CD8-positive, alpha-beta memory T cell (primary cell): ENCODE measurements around the gene SAMD4A. TPM values are rescaled to one million over a fixed set of nuclear protein-coding genes. Genes with fewer than 3 reads are reported as not detected.

Experiments used
- CTCF ChIA-PET: fragments of 350-600 bp; sonication (Branson Sonifier 250); formaldehyde crosslinking; loops from one replicate; lab custom pipeline; 2021; ENCODE audit warnings: antibody characterized with exemption; lab: Charles Lee
- POLR2A ChIA-PET: fragments of 350-600 bp; sonication (Branson Sonifier 250); formaldehyde crosslinking; loops from one replicate; lab custom pipeline; 2021; ENCODE audit warnings: antibody characterized with exemption; lab: Charles Lee
- DNase-seq, 5 donors: peaks; one replicate each; pipeline versions ENCODE4 v3.0.0 to v3.0.0-alpha.2; 2020 to 2022; ENCODE audit warnings: mixed read lengths in 1 of 5
- H3K27ac ChIP-seq: one replicate; pipeline ENCODE4 v1.7.0; 2013; ENCODE audit warnings: low read depth, mild to moderate bottlenecking, low read length, moderate library complexity
- H3K27me3 ChIP-seq: 2 replicates; pipeline ENCODE4 v1.7.0; 2013; ENCODE audit warnings: low read length, mild to moderate bottlenecking; ENCODE audit not compliant: insufficient read depth, poor library complexity, severe bottlenecking
- H3K36me3 ChIP-seq: 2 replicates; pipeline ENCODE4 v1.7.0; 2013; ENCODE audit warnings: mild to moderate bottlenecking, low read length, moderate library complexity; ENCODE audit not compliant: insufficient read depth
- H3K4me1 ChIP-seq: 2 replicates; pipeline ENCODE4 v1.7.0; 2013; ENCODE audit warnings: mild to moderate bottlenecking, low read length, moderate library complexity; ENCODE audit not compliant: insufficient read depth
- H3K4me3 ChIP-seq: 2 replicates; pipeline ENCODE4 v1.7.0; 2013; ENCODE audit warnings: mild to moderate bottlenecking, low read length
- H3K9me3 ChIP-seq: 2 replicates; pipeline ENCODE4 v1.7.0; 2013; ENCODE audit warnings: mild to moderate bottlenecking, low read length
- H3K27ac Mint-ChIP-seq, 8 donors: one replicate each; pipeline ENCODE4 v1.8.0; 2020 to 2021; ENCODE audit warnings: mixed read lengths in 8 of 8, mild to moderate bottlenecking in 6 of 8, inconsistent platforms in 3 of 8, moderate library complexity in 3 of 8
- H3K27me3 Mint-ChIP-seq, 2 donors: one replicate each; pipeline ENCODE4 v1.8.0; 2020 to 2021; ENCODE audit warnings: mixed read lengths in 2 of 2, mild to moderate bottlenecking in 1 of 2, moderate library complexity in 1 of 2
- H3K36me3 Mint-ChIP-seq, 3 donors: one replicate each; pipeline ENCODE4 v1.8.0; 2020 to 2021; ENCODE audit warnings: mixed read lengths in 3 of 3, inconsistent platforms in 1 of 3, mild to moderate bottlenecking in 1 of 3
- H3K4me1 Mint-ChIP-seq, 3 donors: one replicate each; pipeline ENCODE4 v1.8.0; 2020 to 2021; ENCODE audit warnings: mixed read lengths in 3 of 3, inconsistent platforms in 1 of 3, mild to moderate bottlenecking in 1 of 3
- H3K4me3 Mint-ChIP-seq, 7 donors: one replicate each; pipeline ENCODE4 v1.8.0; 2020 to 2021; ENCODE audit warnings: mixed read lengths in 7 of 7, mild to moderate bottlenecking in 6 of 7, moderate library complexity in 4 of 7, inconsistent platforms in 2 of 7
- H3K9me3 Mint-ChIP-seq, 5 donors: one replicate each; pipeline ENCODE4 v1.8.0; 2020 to 2022; ENCODE audit warnings: mixed read lengths in 5 of 5, mild to moderate bottlenecking in 3 of 5, moderate library complexity in 2 of 5, inconsistent platforms in 1 of 5
- polyA plus RNA-seq: library from polyadenylated mRNA; unstranded; fragments of 300-500 nt; fragmentation: Illumina TruSeq; gene quantifications from one replicate; pipeline ENCODE4 v1.2.3, GENCODE V29; 2021
- total RNA-seq, 2 experiments: library from RNA; stranded (reverse); gene quantifications; one replicate each; pipeline ENCODE4 v1.2.3, GENCODE V29; 2021

Gene SAMD4A
- total and polyA plus RNA-seq, 3 experiments from 2014 or later = 2.4 to 2.7 TPM; not detected in 1

DNA sequence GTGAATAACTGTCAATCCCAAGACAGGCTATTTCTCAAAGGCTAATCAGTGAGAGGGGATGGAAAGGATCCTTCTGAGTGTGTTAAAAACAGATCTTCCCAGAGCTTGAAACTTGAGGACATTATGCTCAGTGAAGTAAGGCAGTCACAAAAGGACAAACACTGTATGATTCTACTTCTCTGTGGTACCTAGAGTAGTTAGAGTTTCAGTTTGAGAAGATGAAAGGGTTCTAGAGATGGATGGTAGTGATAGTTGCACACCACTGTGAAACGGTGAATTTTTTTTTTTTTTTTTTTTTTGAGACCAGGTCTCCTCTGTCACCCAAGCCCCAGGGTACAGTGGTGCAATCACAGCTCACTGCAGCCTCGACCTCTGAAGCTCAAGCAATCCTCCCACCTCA is 133.8 kb downstream of the SAMD4A start:
- no peaks in the 10 kb centered on the region for H3K9me3 Mint-ChIP-seq
- Histone ChIP-seq H3K9me3 (no peaks in the 10 kb centered on the region), H3K4me1 (no peaks in the 10 kb centered on the region), H3K27me3 (no peaks in the 10 kb centered on the region), H3K36me3 (no peaks in the 10 kb centered on the region), H3K27ac (no peak overlapping the region), H3K4me3 (no peak overlapping the region)
- H3K36me3 Mint-ChIP-seq = no peaks in the 10 kb centered on the region
- CTCF ChIA-PET = interaction anchor here (1.0 to 1.3 kb wide), 2 partner anchors 10 to 17 kb away, joined by 3 to 4 read pairs; no protein-coding TSS in a partner anchor
- H3K4me1 Mint-ChIP-seq = no peaks in the 10 kb centered on the region
- H3K27me3 Mint-ChIP-seq = peaks cover 7 to 21% of the 10 kb centered on the region in 2 donors
- POLR2A ChIA-PET = interaction anchor here (0.7 kb wide), 1 partner anchor 18 kb away, joined by 4 read pairs; no protein-coding TSS in a partner anchor
- H3K4me3 Mint-ChIP-seq = no peak overlapping the region
- no peak overlapping the region for H3K27ac Mint-ChIP-seq
- DNase-seq = no peak

- Histone ChIP-seq H3K27ac (no peak overlapping the region), H3K4me1 (no peaks in the 10 kb centered on the region), H3K36me3 (no peaks in the 10 kb centered on the region), H3K27me3 (no peaks in the 10 kb centered on the region), H3K4me3 (no peak overlapping the region), H3K9me3 (no peaks in the 10 kb centered on the region)
- Mint-ChIP-seq H3K4me3 (no peak overlapping the region), H3K4me1 (no peaks in the 10 kb centered on the region), H3K27me3 (peaks cover 9 to 14% of the 10 kb centered on the region in 2 donors), H3K27ac (no peak overlapping the region), H3K36me3 (no peaks in the 10 kb centered on the region), H3K9me3 (no peaks in the 10 kb centered on the region)
- POLR2A ChIA-PET = no interaction called here
- CTCF ChIA-PET = interaction anchor here (1.2 to 1.3 kb wide), 2 partner anchors 11 to 33 kb away, joined by 3 read pairs; no protein-coding TSS in a partner anchor
- DNase-seq = no peak
Measured at GRCh38 chr14:54702014-54702491, 135.1 kb downstream of the SAMD4A start.

DNA sequence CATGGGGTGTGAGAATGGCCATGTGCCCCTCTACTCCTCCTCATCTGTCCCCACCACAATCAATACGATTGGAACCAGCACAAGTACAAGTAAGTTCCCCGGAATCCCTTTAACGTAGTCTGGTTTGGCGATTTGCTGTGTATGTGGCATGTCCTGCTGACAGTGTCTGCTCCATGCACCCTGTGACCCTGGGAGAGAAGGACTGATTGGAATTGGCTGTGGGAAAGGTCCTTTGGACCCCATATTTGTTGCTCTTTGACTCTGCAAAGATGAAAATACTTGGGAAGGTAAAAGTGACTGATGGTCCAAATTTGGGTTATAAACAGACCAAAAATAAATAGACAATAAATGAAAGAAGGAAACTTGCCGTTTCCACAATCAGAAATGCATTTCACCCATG is 135.6 kb downstream of the SAMD4A start:
- no peaks in the 10 kb centered on the region for H3K4me1 Mint-ChIP-seq
- no peak for DNase-seq
- CTCF ChIA-PET = interaction anchor here (1.2 kb wide), 1 partner anchor 33 kb away, joined by 3 read pairs; no protein-coding TSS in a partner anchor
- H3K27me3 ChIP-seq = no peaks in the 10 kb centered on the region
- no peaks in the 10 kb centered on the region for H3K4me1 ChIP-seq
- peaks cover 7 to 10% of the 10 kb centered on the region in 2 donors for H3K27me3 Mint-ChIP-seq
- no peak overlapping the region for H3K4me3 ChIP-seq
- no peak overlapping the region for H3K27ac Mint-ChIP-seq
- H3K9me3 Mint-ChIP-seq = no peaks in the 10 kb centered on the region
- H3K27ac ChIP-seq = no peak overlapping the region
- no peaks in the 10 kb centered on the region for H3K36me3 Mint-ChIP-seq
- H3K4me3 Mint-ChIP-seq = no peak overlapping the region
- no peaks in the 10 kb centered on the region for H3K9me3 ChIP-seq
- no peaks in the 10 kb centered on the region for H3K36me3 ChIP-seq
- POLR2A ChIA-PET = no interaction called here

DNA sequence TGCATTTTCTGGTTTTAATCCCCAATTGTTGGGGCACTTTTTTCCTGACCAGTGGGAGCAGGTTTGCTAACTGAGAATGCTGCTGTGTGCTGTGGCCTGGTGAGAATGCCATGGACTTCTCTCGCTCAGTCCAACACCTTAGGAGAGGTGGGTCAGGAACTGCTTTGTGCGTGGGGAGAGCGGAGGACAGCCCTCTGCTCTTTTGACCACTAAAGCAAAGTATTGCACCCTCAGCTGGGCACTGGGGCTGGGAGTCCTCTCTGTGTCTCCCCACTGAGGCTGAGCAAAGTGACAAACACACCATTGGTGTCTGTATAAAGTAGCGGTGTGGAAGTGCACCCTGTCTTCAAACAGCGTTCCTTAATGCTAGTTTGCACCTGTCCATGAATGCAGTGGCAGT is 136.2 kb downstream of the SAMD4A start:
- no peak for DNase-seq
- no peaks in the 10 kb centered on the region for H3K9me3 Mint-ChIP-seq
- H3K27ac Mint-ChIP-seq = no peak overlapping the region
- no peaks in the 10 kb centered on the region for H3K36me3 Mint-ChIP-seq
- H3K4me3 Mint-ChIP-seq = no peak overlapping the region
- no peaks in the 10 kb centered on the region for H3K4me1 Mint-ChIP-seq
- peaks cover 7% of the 10 kb centered on the region in 2 donors for H3K27me3 Mint-ChIP-seq
- Histone ChIP-seq H3K4me3 (no peak overlapping the region), H3K36me3 (no peaks in the 10 kb centered on the region), H3K4me1 (no peaks in the 10 kb centered on the region), H3K9me3 (no peaks in the 10 kb centered on the region), H3K27me3 (no peaks in the 10 kb centered on the region), H3K27ac (no peak overlapping the region)
- ChIA-PET CTCF (no interaction called here), POLR2A (no interaction called here)

DNA sequence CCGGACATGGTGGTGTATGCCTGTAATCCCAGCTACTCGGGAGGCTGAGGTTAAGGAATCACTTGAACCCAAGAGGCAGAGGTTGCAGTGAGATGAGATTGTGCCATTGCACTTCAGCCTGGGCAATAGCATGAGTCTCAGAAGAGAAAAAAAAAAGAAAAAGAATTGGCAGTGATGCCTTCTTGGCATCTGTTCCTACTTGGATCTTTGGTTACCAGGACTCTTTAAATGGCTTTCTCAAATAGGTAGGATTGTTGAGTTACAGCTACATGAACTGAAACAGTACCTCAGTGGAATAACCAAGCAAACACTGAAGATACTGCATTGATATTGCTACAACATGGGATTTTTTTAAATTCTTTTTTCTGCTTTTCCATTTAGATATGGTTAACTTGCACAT is 136.8 kb downstream of the SAMD4A start:
- ChIA-PET CTCF (no interaction called here), POLR2A (no interaction called here)
- Mint-ChIP-seq H3K27ac (no peak overlapping the region), H3K27me3 (peaks cover 4 to 6% of the 10 kb centered on the region in 2 donors), H3K36me3 (no peaks in the 10 kb centered on the region), H3K4me1 (no peaks in the 10 kb centered on the region), H3K9me3 (no peaks in the 10 kb centered on the region), H3K4me3 (no peak overlapping the region)
- H3K4me1 ChIP-seq = no peaks in the 10 kb centered on the region
- no peak for DNase-seq
- H3K27ac ChIP-seq = no peak overlapping the region
- no peaks in the 10 kb centered on the region for H3K27me3 ChIP-seq
- H3K36me3 ChIP-seq = no peaks in the 10 kb centered on the region
- no peak overlapping the region for H3K4me3 ChIP-seq
- H3K9me3 ChIP-seq = no peaks in the 10 kb centered on the region

DNA sequence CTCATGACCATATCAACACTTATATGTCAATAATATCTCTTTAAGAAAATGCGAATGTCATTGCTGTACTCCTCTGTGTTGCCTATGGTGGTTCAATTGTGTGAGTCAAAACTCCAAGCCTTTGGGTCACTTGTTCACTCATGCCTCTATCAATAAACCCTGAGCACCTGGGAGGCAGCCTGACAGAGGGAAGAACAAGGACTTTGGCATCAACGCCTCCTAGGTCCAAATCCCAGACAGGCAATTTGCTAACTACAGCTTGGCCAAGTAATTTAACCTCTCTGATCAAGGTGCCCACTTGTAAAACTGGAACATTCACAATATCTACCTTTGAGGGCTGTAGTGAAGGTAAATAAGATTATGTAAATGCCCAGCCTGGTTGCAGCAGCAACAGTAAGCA is 137.8 kb downstream of the SAMD4A start:
- Histone ChIP-seq H3K36me3 (no peaks in the 10 kb centered on the region), H3K27ac (no peak overlapping the region), H3K27me3 (no peaks in the 10 kb centered on the region), H3K4me1 (no peaks in the 10 kb centered on the region), H3K4me3 (no peak overlapping the region), H3K9me3 (no peaks in the 10 kb centered on the region)
- no peaks in the 10 kb centered on the region for H3K36me3 Mint-ChIP-seq
- H3K9me3 Mint-ChIP-seq = no peaks in the 10 kb centered on the region
- ChIA-PET POLR2A (no interaction called here), CTCF (no interaction called here)
- H3K27me3 Mint-ChIP-seq = peaks cover 0 to 5% of the 10 kb centered on the region in 2 donors
- no peak overlapping the region for H3K4me3 Mint-ChIP-seq
- no peak overlapping the region for H3K27ac Mint-ChIP-seq
- no peak for DNase-seq
- peaks cover 0 to 4% (median 0%) of the 10 kb centered on the region in 3 donors for H3K4me1 Mint-ChIP-seq

GRCh38 chr14:54706769-54707168 is 139.8 kb downstream of the SAMD4A start:
- H3K36me3 ChIP-seq = no peaks in the 10 kb centered on the region
- peaks cover 7 to 10% (median 8%) of the 10 kb centered on the region in 3 donors for H3K4me1 Mint-ChIP-seq
- H3K36me3 Mint-ChIP-seq = no peaks in the 10 kb centered on the region
- POLR2A ChIA-PET = no interaction called here
- no peaks in the 10 kb centered on the region for H3K9me3 Mint-ChIP-seq
- no peak overlapping the region for H3K27ac ChIP-seq
- no peaks in the 10 kb centered on the region for H3K9me3 ChIP-seq
- H3K27me3 Mint-ChIP-seq = peaks cover 0 to 3% of the 10 kb centered on the region in 2 donors
- CTCF ChIA-PET = no interaction called here
- H3K4me3 ChIP-seq = no peak overlapping the region
- H3K4me3 Mint-ChIP-seq = no peak overlapping the region
- H3K27ac Mint-ChIP-seq = no peak overlapping the region
- no peaks in the 10 kb centered on the region for H3K27me3 ChIP-seq
- no peak for DNase-seq
- no peaks in the 10 kb centered on the region for H3K4me1 ChIP-seq

DNA sequence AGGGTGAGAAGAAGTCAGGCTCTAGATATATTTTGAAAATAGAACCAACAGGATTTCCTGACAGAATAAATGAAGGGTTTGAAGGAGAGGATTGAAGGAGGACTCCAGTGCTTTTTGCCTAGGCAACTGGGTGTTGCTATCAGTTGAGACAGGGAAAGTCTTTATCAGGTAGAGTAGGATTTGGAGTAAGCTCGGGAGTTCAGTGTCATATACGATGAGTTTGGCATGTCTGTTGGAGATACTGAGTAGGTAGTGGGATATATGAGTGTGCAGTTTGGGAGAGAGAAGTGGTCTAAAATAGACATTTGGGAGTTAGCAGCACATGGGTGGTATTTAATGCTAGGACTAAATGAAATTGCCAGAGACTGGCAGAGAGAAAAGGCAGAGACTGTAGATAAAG is 141.2 kb downstream of the SAMD4A start:
- Histone ChIP-seq H3K4me1 (no peaks in the 10 kb centered on the region), H3K27ac (no peak overlapping the region), H3K4me3 (no peak overlapping the region), H3K36me3 (no peaks in the 10 kb centered on the region), H3K27me3 (no peaks in the 10 kb centered on the region), H3K9me3 (no peaks in the 10 kb centered on the region)
- no peak overlapping the region for H3K27ac Mint-ChIP-seq
- no peak overlapping the region for H3K4me3 Mint-ChIP-seq
- no peaks in the 10 kb centered on the region for H3K9me3 Mint-ChIP-seq
- no peaks in the 10 kb centered on the region for H3K36me3 Mint-ChIP-seq
- no peak for DNase-seq
- ChIA-PET CTCF (no interaction called here), POLR2A (no interaction called here)
- peaks cover 0 to 3% of the 10 kb centered on the region in 2 donors for H3K27me3 Mint-ChIP-seq
- peaks cover 8 to 22% (median 15%) of the 10 kb centered on the region in 3 donors for H3K4me1 Mint-ChIP-seq
